GM18507 (cell line): ENCODE results near the gene PEX14.

ENCODE experiments used
- DNase-seq: peaks from one replicate; pipeline ENCODE4 v3.0.0; 2011; ENCODE audit warnings: low read depth; ENCODE audit not compliant: insufficient read length; ENCODE audit errors: extremely low spot score
- FAIRE-seq: peaks from 2 replicates; lab custom pipeline; 2011; peaks lifted over from hg19 to GRCh38; lab: Jason Lieb, UNC

The PEX14 gene

DNA sequence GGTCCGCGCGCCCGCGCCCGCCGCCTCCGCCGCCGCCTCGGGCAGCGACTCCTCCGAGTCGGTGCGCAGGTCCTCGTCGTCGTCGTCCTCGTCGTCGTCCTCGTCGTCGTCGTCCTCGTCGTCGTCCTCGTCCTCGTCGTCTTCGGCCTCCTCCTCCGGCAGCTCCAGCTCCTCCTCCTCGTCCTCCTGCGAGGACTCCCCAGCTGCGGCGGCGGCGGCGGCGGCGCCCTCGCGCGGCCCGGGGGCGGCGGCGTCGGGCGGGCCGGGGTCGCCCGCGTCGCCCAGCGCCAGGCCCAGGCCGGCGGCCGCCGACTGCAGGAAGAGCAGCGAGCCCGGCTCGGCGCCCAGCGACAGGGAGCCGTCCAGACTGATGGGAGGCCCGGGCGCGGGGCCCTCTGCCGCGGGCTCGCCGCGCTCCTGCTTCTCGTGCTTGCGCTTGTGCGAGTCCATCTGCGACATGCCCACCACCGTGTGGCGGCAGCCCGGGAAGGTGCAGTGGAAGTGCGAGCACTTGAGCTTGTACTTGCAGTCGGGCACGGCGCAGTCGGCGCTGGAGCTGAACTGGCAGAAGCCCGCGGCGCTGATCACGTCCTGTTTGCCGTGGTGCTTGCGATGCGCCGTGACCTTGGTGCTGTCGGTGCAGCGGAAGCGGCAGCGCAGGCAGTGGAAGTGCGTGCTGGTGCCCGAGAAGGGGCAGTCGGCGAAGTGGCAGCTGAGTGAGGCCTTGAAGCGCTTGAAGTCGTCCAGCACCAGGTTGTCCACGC is 164.4 kb downstream of the PEX14 start:
- no peak for FAIRE-seq

DNA sequence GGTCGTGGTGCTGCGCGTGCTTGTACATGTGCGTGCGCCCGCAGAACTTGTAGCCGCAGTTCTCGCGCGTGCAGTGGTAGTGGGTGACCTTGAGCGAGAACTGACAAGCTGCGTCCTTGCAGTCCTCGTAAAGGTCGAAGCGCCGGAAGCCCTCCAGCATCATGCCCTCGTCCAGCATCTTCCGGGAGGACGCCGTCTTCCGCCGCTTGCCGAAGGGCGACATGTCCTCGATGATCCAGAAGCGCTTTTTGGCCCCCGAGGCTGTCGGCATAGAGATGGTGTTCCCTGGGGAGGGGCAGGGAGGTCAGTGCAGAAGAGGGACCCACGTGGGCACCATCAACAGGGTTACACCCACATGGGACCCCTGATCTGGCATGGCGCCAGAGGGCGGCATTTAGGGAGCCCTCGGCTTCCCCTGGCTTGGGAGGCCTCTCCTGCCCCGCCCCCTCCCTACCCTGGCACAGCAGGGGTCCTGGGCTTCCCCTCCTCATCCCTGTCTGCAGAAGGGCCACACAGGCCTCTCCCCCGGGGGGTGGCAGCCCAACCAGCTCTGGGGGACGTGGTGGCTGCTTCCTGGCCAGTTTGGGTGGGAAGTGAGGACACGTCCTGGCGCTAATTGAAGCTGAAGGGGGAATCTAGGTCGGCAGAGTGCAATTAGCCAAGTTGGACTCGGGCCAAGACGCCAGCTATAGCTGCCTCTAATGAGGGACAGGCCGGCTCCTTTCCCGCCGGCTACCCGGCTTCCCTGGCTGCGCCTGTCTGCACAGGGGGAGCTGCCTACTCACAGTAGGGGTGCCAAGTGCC is 165.2 kb downstream of the PEX14 start:
- no peak for DNase-seq
- no peak for FAIRE-seq

More for the DNA sequence above, 164.4 kb downstream of the PEX14 start:
- no peak for DNase-seq

DNA sequence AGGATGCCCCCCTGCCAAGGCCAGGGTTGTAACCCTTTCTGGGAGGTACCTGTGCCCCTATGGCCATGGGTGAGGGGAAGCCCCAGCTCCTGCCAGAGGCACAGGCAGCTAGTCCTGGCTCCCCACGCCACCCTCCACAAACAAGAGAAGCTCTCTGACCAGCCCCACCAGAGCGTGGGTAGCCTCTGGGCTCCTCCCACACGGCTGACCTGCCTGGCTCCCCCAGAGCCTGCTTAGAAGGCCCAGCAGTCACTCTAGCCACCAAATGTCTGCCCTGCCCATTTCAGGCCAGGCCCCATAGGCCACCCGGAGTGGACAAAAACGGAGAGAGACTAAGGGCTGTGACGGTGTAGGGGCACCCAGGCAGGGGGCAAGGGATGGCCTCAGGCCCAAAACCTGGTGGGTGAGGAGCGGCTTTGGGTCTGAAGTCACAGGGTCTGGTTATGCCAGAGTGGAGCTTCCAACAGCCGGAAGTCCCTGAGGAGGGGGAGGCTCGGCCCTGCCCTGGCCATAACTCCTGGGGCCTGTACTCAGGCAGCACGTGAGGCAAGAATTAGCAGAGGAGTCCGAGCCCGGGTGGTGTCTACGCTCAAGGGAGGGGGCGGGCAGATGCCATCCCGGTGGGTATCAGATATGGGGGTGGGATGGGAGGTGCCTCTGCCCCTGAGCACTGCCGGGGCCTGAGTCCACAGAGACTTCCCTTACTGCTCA is 166.2 kb downstream of the PEX14 start:
- FAIRE-seq (no peak), DNase-seq (no peak)

DNA sequence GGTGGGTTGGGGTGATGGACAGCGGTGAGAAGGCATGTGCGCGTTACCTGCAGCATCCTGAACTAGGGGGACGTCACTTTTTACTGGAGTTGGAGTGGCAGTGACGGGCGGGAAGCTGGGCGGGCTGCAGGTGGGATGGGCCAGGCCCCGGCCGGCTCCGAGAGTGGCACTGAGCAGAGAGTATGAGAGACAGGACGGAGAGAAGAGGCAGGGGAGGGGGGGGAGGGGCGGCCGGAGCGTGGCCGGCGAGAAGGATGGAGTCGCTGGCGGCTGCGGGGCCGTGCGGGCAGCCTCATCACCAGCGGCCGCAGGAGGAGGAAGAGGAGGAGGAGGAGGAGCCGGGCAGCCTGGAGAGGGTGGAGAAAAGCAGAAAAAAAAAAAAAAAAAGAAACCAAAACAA is 167.2 kb downstream of the PEX14 start:
- DNase-seq (no peak), FAIRE-seq (no peak)

DNA sequence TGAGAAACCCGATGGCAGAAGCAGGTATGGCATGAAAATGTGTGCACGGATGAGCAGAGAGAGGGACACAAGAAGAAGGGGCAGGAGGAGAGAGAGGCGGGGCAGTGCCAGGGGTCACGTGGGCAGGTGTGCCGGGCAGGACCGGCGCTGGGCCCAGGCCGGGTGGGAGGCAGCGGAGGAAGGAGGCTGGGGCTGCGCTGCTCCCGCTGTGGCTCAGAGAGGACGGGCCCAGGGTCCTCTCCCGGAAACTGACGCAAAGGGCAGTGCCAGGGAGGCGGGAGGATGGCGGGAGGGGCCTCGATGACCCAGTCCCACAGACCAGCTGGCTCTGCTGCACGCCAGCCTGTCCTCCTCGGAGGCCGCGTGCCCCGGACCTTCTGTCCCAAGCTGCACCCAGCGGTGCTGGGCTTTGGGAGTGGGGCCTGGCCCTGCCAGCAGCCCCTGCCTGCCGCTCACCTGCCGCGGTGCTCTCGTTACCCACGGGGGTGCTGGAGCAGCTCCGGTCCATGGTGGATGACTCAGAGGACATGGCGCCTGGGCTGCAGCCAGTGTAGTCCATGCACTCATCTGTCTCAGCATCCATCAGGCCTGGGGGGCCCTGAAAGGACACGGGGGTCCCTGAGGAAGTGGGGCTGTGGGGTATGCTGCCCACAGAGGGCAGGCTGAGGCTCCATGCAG is 167.8 kb downstream of the PEX14 start:
- FAIRE-seq: no peak

DNA sequence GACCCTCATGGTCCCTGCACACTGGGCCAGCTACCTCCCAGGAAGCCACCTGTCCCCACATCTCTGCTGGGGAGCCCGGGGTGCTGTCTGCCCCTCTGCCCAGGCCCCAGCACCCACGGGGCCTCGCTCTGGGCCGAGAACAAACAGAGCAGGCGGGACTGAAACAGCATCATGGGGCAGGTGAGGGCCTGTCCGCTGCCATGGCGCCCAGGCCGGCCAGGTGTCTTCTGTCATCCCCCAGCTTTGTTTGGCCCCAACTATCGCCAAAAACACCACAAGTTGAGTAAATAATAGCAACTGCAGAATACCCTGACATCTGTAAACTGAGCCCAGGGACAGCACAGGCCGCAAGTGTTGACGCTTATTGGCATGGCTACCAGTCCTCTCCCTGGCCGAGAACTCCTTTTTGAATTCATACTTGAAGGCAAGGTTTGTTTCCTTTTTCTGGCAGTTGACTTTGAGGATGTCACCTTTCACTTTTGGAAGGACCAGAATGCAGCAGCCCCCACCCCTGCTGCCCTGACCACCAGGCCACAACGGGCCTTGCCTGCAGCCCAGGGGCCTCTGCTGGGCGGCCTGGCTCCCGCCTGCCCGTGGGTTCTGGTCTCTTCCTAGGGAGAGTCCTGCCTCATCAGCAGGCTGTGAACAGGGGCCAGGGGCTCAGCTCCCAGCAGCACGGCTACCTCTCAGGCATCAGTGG is 169.0 kb downstream of the PEX14 start:
- DNase-seq (no peak), FAIRE-seq (no peak)

More for the DNA sequence above, 167.8 kb downstream of the PEX14 start:
- DNase-seq: no peak

DNA sequence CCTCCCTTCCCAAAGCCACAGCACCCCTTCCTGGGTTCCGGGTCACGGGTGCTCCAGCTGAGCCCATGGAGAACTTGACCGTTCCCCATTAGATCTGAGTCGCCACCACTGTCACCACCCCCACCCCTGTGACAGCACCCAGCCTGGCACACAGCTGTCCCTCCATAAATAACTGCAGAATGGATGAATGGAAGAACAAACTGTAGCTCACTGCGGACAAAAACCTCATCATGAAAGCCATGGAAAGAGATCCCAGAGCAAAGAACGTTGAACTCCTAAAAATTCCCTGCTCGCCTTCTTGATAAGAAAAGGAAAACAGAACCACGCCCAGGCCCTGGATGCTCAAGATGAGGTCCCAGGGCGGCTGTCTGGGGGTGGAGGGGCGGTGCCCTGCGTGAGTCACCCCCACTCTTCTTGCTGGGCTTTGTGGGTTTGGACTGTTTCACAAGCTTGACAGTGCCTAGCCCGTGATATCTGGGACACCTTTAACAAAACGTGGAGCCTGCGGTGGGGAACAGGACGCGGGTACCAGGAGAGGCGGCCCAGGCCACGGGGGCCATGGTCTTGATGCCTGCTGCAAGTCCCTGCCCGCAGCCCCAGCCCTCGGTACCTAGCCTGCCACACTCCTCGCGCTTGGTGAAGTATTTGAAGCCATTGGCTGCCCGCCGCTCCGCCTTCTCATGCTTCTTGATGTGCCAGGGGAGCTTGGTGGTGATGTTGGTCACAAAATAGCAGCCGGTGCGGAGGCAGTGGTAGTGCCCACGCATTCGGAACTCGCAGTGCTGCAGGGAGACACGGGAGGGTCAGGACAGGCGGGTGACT is 169.8 kb downstream of the PEX14 start:
- no peak for DNase-seq
- no peak for FAIRE-seq

DNA sequence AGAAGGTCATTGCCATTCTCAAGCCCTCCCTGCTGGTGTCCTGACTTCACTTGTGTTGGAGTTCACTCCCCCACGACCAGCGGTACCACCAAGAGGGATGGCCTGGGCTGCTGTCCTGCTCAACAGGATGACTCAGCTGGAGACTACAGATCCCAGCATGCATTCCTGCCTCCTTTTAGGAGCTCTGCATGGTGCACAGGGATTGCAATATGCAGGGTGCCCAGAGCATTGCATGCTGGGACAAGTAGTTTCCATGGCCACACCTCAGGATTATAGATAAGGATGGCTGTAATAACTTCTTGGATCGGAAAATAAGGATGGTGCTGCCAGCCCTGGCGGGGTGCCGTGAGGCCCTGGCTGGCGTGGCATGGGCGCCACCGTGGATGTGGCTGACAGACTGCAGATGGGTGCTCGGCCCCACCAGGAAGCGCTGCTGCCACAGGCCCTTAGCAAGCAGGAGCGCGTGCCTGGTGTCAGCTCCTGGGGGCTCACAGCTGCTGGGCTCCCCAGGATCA is 171.7 kb downstream of the PEX14 start:
- no peak for FAIRE-seq
- no peak for DNase-seq

DNA sequence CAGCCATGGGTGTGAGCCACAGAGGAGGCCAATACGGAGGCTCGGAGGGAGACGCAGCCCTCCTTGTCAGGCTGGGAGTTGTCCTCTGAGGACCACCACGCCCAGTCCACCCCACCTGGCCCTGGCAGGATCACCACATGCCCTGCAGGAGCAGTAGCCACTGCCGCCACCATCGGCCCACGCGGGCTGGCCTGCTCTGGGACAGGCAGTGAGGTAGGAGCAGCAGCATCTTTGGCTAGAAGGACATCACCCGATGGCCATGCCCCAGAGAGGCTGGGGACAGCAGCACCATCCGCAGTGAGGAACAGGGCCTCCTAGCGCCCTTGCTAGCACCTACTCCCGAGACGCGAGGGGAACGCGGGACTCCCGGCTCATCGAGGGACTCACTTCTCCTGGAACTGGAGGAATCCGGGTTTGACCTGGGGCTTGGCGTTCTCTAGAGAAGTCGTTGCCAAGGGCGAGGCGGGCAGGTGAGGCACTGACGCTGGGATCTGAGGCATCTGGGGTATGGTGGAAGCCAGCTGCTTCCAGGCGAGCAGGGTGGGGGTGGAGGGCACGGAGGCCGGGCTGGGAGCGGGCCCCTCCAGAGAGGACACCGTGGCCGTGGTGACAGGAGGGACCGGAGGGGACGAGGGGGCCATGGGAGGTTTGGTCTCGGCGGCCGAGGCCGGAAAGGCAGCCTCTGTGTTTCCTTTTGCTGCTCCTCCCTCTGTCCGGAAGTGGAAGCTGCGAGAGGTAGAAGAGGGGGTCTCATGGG is 172.8 kb downstream of the PEX14 start:
- no peak for DNase-seq
- FAIRE-seq: no peak

DNA sequence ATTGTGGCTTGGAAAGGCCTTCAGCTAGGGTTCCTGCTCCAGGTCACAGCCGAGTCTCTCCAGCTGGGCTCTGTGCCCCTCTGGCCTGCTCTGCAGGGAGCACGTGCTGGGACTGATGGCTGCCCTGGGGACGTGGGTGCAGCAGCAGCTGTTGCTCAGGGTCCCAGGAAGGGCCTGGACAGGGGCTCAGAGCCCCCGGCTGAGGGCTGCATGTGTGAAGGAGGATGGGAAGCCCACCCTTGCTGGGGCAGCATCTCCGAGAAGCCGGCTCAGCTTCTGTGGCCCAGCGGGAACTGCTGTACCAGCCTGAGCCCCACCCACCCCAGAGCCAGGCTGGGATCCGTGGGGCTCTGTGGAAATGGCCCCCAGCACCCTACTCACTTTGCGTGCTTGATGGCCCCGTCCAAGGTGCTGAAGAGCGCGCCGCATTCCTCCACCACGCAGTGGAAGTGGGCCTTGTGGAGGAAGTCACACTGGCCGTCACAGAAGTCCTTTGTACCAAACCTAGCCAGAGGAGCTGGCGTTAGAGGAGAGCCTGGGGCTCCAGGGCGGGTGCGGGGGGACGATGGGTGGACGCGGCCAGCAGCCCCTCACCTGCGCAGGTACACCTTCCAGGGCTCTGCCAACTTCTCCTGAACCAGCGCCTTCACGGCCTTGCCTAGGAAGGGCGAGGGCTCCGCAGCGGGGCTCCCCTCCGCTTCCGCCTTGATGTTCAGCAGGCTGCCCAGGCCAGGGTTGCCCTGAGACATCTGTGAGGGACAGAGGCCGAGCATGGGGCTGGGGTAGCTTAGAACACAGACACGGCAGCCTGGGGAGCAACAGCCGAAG is 174.2 kb downstream of the PEX14 start:
- FAIRE-seq (no peak), DNase-seq (no peak)

DNA sequence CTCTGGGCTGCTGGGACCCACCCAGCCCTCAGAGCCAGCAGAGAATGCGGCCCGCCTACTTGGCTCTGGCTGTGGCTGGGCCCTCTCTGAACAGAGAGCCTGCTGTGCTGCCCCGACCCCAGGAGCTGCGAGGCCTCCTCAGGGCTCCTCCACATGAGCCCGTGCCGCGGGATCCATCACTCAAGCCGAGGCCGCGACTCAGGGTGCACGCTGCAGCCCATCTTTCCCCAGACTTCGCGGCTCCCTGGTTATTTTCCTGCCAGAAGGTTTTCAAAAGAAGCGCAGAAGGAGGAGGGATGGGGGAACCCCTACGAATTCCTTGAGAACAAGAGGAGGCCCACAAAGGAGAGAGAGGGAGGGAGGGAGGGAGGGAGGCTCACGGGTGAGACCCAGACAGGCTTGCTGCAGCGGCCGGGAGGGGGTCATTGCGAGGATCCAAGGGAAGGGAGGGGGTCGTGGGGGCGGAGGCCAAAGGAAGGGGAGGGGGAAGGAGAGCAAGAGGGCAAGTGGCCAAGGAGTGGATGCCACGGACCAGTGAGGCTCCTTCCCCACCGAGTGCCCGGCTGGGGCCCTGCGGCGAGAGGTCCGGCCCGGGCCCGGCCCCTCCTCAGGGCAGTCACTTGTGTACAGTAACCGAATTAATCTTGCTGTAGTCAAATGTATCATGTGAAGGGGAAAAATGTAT is 174.9 kb downstream of the PEX14 start:
- DNase-seq (no peak), FAIRE-seq (no peak)

DNA sequence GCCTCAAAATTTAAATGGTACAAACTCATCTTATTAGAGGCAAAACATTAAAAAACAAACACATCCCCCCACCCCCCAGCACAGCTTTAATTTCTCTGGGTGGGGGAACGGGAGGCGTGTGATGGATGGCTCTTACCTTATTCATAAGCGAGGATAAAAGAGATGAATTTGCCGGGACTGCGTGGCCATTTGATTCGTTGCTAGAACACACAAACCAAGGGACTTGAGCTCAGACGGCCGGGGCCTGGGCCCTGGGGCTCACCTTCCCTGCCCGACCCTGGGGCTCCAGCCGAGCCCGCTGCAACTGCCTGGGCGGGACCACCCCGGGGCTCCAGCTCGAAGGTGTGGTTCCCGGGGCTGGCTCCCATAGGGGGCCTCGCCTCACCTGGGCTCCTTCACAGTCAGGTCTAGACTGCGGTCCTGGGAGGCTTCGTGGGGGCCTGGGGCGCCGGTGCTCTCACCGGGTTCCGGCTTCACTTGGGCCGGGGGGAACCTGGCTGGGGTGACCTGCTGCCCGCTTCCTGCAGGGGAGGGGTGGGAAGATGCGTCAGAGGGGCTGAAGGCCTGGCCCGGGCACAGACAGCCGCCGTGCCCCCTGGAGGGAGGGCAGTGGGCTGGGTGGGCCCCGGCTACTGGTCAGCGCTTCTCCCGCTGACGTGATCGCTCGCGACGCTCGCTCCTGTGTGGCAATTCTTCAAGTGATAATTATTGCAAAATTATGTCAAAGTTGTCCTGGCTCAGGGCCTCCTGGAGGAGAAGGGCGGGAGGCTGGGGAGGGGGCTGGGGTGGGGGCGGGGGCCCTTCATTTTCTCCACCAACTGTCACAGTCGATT is 176.0 kb downstream of the PEX14 start:
- no peak for FAIRE-seq
- no peak for DNase-seq

DNA sequence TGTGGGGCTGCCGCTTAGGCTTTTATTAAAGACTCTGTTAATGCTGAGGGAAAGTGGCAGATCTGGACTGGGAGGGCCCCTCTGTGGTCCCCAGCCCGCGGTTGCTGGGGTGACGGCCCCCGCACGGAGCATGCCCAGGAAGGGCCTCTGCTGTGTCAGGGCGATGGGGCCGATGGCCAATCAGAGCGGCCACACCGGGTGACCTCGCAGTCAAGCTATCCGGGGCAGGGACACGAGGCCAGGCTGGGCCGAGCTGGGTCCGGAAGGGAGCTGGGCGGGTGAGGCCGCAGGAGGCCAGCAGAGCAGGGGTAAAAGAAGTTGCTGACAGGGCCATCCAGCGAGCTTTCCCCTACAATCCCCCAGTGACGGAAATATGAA is 176.6 kb downstream of the PEX14 start:
- DNase-seq (no peak), FAIRE-seq (no peak)

DNA sequence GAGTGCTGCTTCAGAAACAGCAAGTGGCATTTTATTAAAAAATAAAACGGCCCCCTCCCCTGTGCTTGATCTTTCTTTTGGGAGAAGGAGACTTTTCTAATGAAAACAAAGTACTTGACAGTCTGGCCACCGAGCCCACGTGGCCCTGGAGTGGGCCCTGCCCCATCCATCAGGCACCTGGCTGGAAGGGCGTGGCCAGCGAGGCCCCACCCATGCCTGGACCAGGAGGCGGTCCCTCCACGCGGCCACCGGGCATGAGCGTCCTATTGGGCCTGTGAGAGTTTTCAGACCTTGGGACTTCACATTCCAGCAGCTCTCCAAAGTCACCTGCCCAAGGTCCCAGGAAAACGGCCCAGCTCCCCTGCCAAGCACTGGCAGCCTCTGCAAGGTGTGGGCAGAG is 177.0 kb downstream of the PEX14 start:
- FAIRE-seq: no peak
- DNase-seq: no peak

DNA sequence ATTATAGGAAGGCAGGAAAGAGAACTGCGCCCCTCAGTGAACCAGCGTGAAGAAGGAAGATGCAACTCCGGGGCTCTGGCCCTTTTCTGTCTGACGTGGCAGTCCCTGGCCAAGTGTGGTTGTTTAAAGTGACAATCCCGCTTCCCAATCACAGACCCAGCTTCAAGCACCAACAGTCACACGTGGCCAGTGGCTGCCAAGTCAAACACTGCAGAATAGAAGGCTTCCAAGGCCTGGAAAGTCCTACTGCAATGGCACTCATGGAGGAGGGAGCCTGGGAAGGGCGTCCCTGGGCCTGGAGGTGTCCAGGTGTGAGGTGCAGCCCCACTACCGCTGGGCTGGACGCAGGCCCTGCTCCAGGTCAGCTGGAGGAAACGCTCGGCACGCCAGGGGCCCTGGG is 177.9 kb downstream of the PEX14 start:
- FAIRE-seq (no peak), DNase-seq (no peak)
